Caki2 (cell line): Measurements from ENCODE around the gene LRRC63. TPM values are rescaled to one million over a fixed set of nuclear protein-coding genes. Genes with fewer than 3 reads are reported as not detected.

Experiments used
- DNase-seq: peaks from one replicate; pipeline ENCODE4 v3.0.0-alpha.2; 2015; ENCODE audit warnings: low read depth
- in situ Hi-C: cut with HindIII; loops from 2 replicates; pipeline ENCODE4 v1.10.0; 2016; ENCODE audit warnings: low sequenced_read_pairs, low pct_unique_long_range_greater_than_20kb, mixed read lengths
- total RNA-seq: library from RNA; depleted of rRNA; stranded (reverse); fragments of >200 nt; shearing (Covaris generic); gene quantifications from 2 replicates; pipeline ENCODE4 v1.2.3, GENCODE V29; 2014; ENCODE audit warnings: low replicate concordance

Gene LRRC63
- total RNA-seq, 1 experiment from 2014 or later = not detected

GRCh38 chr13:46179969-46180763 lies 31.6 kb upstream of the LRRC63 start:
- in situ Hi-C loops = no loop called here
- no peak for DNase-seq

GRCh38 chr13:46181377-46181839 lies 30.3 kb upstream of the LRRC63 start:
- no peak for DNase-seq
- in situ Hi-C loops = no loop called here

- DNase-seq = no peak
- in situ Hi-C loops = no loop called here
These were observed 29.8 kb upstream of the LRRC63 start, which contains the start of gene LCP1 for GRCh38 chr13:46181840-46182490. LCP1 (minus strand) TSS chr13:46182177; CDS start chr13:46159662, 22,515 bp downstream.

GRCh38 chr13:46182491-46182877 lies 29.2 kb upstream of the LRRC63 start:
- no peak for DNase-seq
- in situ Hi-C loops = no loop called here

- DNase-seq = no peak
- in situ Hi-C loops = no loop called here
These were observed 28.4 kb upstream of the LRRC63 start for GRCh38 chr13:46183018-46183946.

GRCh38 chr13:46184277-46184699 lies 27.4 kb upstream of the LRRC63 start:
- DNase-seq = no peak
- in situ Hi-C loops = no loop called here

GRCh38 chr13:46185634-46186033 lies 26.1 kb upstream of the LRRC63 start:
- DNase-seq = no peak
- in situ Hi-C loops = no loop called here

- DNase-seq = no peak
- in situ Hi-C loops = no loop called here
These were observed 19.3 kb upstream of the LRRC63 start for GRCh38 chr13:46192412-46192811.

GRCh38 chr13:46195016-46195415 lies 16.7 kb upstream of the LRRC63 start:
- DNase-seq = no peak
- in situ Hi-C loops = no loop called here

GRCh38 chr13:46197299-46198048 lies 14.3 kb upstream of the LRRC63 start:
- in situ Hi-C loops = no loop called here
- DNase-seq = no peak

GRCh38 chr13:46198696-46199193 lies 13.0 kb upstream of the LRRC63 start:
- in situ Hi-C loops = no loop called here
- no peak for DNase-seq

- no peak for DNase-seq
- in situ Hi-C loops = no loop called here
These were observed 9.4 kb upstream of the LRRC63 start for GRCh38 chr13:46202188-46202795.

- no peak for DNase-seq
- in situ Hi-C loops = no loop called here
These were observed 8.8 kb upstream of the LRRC63 start for GRCh38 chr13:46202966-46203365.

GRCh38 chr13:46206143-46206542 lies 5.6 kb upstream of the LRRC63 start:
- in situ Hi-C loops = no loop called here
- no peak for DNase-seq

GRCh38 chr13:46207828-46208227 lies 3.9 kb upstream of the LRRC63 start:
- in situ Hi-C loops = no loop called here

GRCh38 chr13:46210362-46211083 lies 1.2 kb upstream of the LRRC63 start:
- in situ Hi-C loops = no loop called here
- no peak for DNase-seq

More at GRCh38 chr13:46207828-46208227, 3.9 kb upstream of the LRRC63 start:
- DNase-seq = no peak

GRCh38 chr13:46211116-46211482 lies 629 bp upstream of the LRRC63 start:
- no peak for DNase-seq
- in situ Hi-C loops = no loop called here
